GM13976 (cell line): ENCODE results near the gene SMARCAL1.

ENCODE experiments used
- DNase-seq: peaks from one replicate; pipeline ENCODE4 v3.0.0; 2012; ENCODE audit warnings: low spot score
- in situ Hi-C: fragments of 300-500 bp; cut with MboI; formaldehyde crosslinking; loops from one replicate; pipeline ENCODE4 v1.12.0; 2022; ENCODE audit warnings: low sequenced_read_pairs, mixed read lengths, inconsistent platforms; ENCODE audit not compliant: unreplicated experiment
- TF ChIP-seq, protein P1 (sequence below): IDR thresholded peaks from 2 replicates; pipeline ENCODE4 v1.5.1; 2012; ENCODE audit warnings: borderline replicate concordance, mild to moderate bottlenecking; ENCODE audit not compliant: insufficient read depth; ENCODE audit errors: extremely low read depth, missing control alignments, control extremely low read depth

The SMARCAL1 gene

DNA sequence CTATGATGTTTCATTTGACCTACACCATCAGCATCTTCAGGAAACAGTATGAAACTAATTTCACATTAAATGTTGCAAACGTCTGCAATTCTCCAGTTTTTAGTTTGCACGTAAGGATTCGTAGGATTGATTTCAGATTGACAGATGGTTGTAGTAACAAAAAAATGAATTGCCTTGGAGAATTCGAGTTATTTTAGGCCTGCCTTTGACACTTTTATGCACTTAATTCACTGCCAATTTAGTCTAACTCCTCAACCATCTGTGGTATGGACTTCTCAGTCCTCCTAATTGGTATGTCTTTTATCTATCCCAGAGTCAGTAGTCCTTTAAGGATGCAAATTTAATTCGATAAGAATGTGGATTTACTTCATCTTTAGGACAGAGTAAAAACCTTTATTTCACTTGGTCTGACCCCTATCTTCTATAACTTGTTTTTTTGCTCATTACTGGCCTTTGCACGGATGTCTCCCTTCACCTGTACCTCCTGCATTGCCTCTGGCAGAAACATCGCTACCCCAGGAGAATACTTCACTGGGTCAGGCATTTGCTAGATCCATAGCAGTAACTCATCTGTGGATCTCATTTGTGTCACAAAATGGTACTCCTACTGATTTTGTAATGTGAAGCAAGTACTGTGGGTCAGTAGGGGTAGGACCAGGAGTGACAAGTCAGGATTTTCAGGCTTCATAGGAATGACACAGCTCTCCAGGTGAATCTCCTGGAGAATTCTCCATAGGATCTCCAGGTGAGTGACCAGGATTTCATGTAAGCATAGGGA lies 90.3 kb downstream of the SMARCAL1 start:
- in situ Hi-C loops, result no loop called here
- DNase-seq, result no peak
- TF ChIP-seq, protein P1, sequence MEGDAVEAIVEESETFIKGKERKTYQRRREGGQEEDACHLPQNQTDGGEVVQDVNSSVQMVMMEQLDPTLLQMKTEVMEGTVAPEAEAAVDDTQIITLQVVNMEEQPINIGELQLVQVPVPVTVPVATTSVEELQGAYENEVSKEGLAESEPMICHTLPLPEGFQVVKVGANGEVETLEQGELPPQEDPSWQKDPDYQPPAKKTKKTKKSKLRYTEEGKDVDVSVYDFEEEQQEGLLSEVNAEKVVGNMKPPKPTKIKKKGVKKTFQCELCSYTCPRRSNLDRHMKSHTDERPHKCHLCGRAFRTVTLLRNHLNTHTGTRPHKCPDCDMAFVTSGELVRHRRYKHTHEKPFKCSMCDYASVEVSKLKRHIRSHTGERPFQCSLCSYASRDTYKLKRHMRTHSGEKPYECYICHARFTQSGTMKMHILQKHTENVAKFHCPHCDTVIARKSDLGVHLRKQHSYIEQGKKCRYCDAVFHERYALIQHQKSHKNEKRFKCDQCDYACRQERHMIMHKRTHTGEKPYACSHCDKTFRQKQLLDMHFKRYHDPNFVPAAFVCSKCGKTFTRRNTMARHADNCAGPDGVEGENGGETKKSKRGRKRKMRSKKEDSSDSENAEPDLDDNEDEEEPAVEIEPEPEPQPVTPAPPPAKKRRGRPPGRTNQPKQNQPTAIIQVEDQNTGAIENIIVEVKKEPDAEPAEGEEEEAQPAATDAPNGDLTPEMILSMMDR, result no peak

DNA sequence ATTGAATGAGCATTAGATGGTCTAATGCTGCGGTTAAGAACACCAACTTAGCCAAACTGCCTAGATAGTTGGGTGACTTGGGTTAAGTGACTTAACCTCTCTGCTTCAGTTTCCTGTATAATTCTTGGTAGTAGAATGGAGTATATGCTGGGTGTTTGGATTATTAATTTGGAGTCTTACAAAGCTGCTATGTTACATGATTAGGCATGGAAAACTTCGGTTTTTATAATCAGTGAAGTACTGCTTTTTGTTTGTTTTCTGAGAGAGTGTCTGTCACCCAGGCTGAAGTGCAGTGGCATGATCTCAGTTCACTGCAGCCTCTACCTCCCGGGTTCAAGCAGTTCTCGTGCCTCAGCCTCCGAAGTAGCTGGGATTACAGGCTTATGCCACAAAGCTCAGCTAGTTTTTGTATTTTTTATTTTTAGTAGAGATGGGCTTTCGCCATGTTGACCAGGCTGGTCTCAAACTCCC lies 90.9 kb downstream of the SMARCAL1 start:
- DNase-seq, result no peak
- TF ChIP-seq, protein P1, result no peak
- in situ Hi-C loops, result no loop called here

DNA sequence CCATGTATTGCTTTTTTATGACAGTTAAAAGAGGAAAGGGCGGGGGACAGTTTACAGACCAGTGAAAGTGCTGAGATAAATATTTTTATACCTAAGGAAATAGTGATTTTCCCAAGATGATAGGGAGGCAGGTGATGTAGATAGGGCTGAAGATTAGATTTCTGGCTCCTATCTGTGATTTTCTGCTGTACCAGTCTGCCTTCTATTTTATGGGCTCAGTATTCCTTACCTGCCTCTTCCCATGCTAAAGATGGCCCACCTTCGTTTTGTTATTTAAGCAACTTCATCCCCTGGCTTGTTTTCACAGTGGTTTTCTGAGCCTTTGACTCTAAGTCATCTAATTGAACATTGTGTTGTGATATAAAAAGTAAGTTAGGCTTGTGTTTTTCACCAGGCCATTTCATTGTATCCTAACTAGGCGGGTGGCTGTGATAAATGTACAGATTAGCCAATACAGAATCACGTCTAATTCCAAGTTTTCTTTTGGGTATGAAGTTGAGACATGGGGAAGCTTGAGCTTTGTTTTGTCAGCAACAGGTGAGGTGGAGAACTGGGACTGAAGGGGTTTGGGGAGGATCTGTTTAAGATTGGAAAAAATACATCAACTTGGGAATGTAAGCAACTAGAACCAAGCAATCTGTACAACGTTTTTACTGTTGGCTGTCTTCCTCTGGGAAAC lies 91.6 kb downstream of the SMARCAL1 start:
- in situ Hi-C loops, result no loop called here
- no peak for DNase-seq

DNA sequence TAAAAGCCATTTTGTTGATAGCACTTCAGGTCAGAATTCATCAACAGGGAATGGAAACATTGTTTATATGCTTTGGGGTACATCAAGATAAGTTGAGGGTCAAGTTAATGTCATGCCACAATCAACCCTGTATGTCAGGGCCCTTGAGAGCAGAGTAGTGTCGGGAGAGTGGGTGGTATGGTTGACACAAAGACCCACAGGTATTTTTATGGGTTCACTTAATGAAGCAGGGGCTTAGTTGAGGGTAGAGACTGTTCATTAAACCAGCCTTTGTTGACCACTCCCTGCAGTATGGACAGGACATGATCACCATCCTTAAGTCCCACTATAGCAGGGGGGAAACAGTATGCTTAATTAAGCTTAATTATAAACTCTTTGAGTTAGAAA lies 92.1 kb downstream of the SMARCAL1 start:
- in situ Hi-C loops, result no loop called here
- TF ChIP-seq, protein P1, result no peak
- no peak for DNase-seq

More for the DNA sequence above, 91.6 kb downstream of the SMARCAL1 start:
- TF ChIP-seq, protein P1, result no peak

DNA sequence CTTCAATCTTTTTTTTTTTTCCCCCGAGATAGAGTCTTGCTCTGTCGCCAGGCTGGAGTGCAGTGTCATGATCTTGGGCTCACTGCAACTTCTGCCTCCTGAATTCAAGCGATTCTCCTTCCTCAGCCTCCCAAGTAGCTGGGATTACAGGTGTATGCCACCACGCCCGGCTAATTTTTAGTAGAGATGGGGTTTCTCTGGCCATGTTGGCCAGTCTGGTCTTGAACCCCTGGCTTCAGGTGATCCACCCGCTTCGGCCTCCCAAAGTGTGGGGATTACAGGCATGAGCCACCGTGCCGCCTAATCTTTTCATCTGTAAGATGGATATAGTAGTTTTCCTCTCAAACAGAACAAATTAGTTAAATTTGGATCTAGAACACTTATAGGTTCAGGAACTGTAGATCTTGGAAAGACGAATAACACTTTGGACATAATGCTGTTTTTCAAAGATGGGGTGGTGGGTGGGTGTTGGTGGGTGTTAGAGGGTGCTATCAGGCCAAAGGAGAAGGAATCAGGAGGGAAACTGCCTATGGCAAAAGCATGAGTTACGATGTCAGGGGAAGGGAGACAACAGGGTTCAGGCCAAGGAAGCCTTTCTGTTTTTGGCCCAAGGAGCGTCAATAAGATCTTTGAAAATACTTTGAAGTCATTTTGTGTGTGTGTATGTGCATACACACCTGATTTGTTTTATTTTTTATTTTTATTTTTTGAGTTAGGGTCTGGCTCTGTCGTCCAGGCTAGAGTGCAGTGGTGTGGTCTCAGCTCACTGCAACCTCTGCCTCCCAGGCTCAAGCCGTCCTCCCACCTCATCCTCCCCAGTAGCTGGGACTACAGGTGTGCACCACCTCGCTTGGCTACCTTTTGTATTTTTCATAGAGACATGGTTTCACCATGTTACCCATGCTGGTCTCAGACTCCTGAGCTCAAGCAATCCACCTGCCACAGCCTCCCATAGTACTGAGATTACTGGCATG lies 93.1 kb downstream of the SMARCAL1 start:
- in situ Hi-C loops, result no loop called here
- TF ChIP-seq, protein P1, result no peak

More for the DNA sequence above, 93.1 kb downstream of the SMARCAL1 start:
- DNase-seq, result no peak
